ENCODE data around the gene AFG1L.

DNA sequence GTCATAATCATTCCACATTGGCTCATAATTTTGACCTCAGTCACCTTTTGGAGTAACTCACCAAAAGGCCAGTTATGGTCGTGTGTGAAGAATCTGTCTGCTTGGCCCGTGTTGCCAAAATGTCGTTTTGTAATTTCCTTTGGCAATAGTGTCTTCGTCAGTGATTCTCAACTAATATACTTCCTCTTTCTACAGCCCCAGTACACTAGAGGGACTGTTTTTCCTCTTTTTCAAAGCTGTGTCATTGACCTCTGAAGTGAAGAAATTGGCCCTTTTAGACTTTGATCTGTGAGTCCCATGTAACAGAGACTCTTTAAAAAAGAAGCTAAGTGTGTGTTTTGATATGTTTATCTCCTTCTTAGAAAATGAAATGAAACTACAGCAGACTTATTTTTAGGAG lies 271.0 kb downstream of the AFG1L start:
- TF ChIP-seq YY1 (IDR thresholded peaks at IDR 0.05; ENCODE audit: insufficient read depth, insufficient read length) (no peak), ZNF274 (IDR thresholded peaks at IDR 0.05; ENCODE audit: low read depth, low read length) (no peak), SUZ12 (IDR thresholded peaks at IDR 0.05; ENCODE audit: extremely low read depth, insufficient read depth, insufficient read length) (no peak)
